Spinal cord (tissue), 10 donors: ENCODE measurements around the gene VAV2. TPM values are rescaled to one million over a fixed set of nuclear protein-coding genes. Genes with fewer than 3 reads are reported as not detected.
A peak's percentile ranks its signal among the peaks of the same experiment; 100 is the strongest.

Experiments
- DNase-seq, 6 donors: peaks; one replicate each; pipeline versions ENCODE4 v3.0.0 to v3.0.0-alpha.2; 2013 to 2015; ENCODE audit warnings: low spot score in 6 of 6, low read depth in 4 of 6
- H3K27ac ChIP-seq: one replicate; pipeline ENCODE4 v1.5.1; 2013; ENCODE audit warnings: low read depth, low read length, control low read depth
- H3K27me3 ChIP-seq: one replicate; pipeline ENCODE4 v1.6.1; 2013; ENCODE audit warnings: low read length; ENCODE audit not compliant: control insufficient read depth, insufficient read depth
- H3K36me3 ChIP-seq: one replicate; pipeline ENCODE4 v1.6.1; 2013; ENCODE audit warnings: low read length; ENCODE audit not compliant: control insufficient read depth, insufficient read depth
- H3K4me1 ChIP-seq: one replicate; pipeline ENCODE4 v1.6.1; 2013; ENCODE audit warnings: low read length; ENCODE audit not compliant: control insufficient read depth, insufficient read depth
- H3K4me3 ChIP-seq: one replicate; pipeline ENCODE4 v1.5.1; 2013; ENCODE audit warnings: low read depth, low read length, control low read depth
- H3K9me3 ChIP-seq: one replicate; pipeline ENCODE4 v1.6.1; 2013; ENCODE audit warnings: low read length; ENCODE audit not compliant: control insufficient read depth, insufficient read depth
- WGBS: methylation state at CpG from one replicate; pipeline ENCODE4 v1.1.5; 2013; ENCODE audit warnings: missing lambda C conversion rate; ENCODE audit not compliant: insufficient coverage; 5-methylcytosine and 5-hydroxymethylcytosine counted together
- polyA plus RNA-seq, 2 donors: library from polyadenylated mRNA; unstranded; fragments of 120-200 nt; gene quantifications; one replicate each; pipeline ENCODE4 v1.2.1, GENCODE V29; 2013; ENCODE audit not compliant: insufficient read length in 2 of 2
- total RNA-seq, 2 donors: library from RNA; depleted of rRNA in 1 of 2; stranded (reverse); fragments of 120-200 nt in 1 of 2; fragments of >200 nt in 1 of 2; gene quantifications; one replicate each; pipeline versions ENCODE4 v1.2.3 to v1.2.4, GENCODE V29; 2013 to 2014
- donor health status: healthy.

VAV2 gene
- total and polyA plus RNA-seq, 4 donors: 18.4 to 48.3 (median 33.1) TPM

- Histone ChIP-seq H3K4me3 (no peak overlapping the region), H3K27ac (no peak overlapping the region), H3K9me3 (no peaks in the 10 kb centered on the region), H3K27me3 (no peaks in the 10 kb centered on the region), H3K4me1 (peaks cover 84% of the 10 kb centered on the region), H3K36me3 (peaks cover 36% of the 10 kb centered on the region)
- whole genome bisulfite sequencing: 81% methylated on average over 7 of the region's 9 CpGs
- no peak for DNase-seq
These were observed 59.5 kb downstream of the VAV2 start for GRCh38 chr9:133932633-133933032.

- WGBS: 57% methylated on average over 14 of the region's 15 CpGs
- Histone ChIP-seq H3K9me3 (no peaks in the 10 kb centered on the region), H3K36me3 (peaks cover 32% of the 10 kb centered on the region), H3K4me3 (no peak overlapping the region), H3K27ac (peak overlapping the region; percentile 1), H3K4me1 (peaks cover 87% of the 10 kb centered on the region), H3K27me3 (no peaks in the 10 kb centered on the region)
- DNase-seq: no peak
These were observed 59.9 kb downstream of the VAV2 start for GRCh38 chr9:133932181-133932580.

GRCh38 chr9:133930682-133931485, 61.2 kb downstream of the VAV2 start:
- peaks cover 90% of the 10 kb centered on the region for H3K4me1 ChIP-seq
- 37% methylated on average over 22 of the region's 23 CpGs for WGBS
- peak overlapping the region; percentile 27 for H3K27ac ChIP-seq
- H3K9me3 ChIP-seq: no peaks in the 10 kb centered on the region
- H3K4me3 ChIP-seq: no peak overlapping the region
- peaks cover 26% of the 10 kb centered on the region for H3K36me3 ChIP-seq
- H3K27me3 ChIP-seq: no peaks in the 10 kb centered on the region
- peak in 1 of 6 donors; percentile 68 for DNase-seq

- DNase-seq: no peak
- Histone ChIP-seq H3K4me3 (no peak overlapping the region), H3K4me1 (peaks cover 84% of the 10 kb centered on the region), H3K27ac (no peak overlapping the region), H3K27me3 (no peaks in the 10 kb centered on the region), H3K9me3 (no peaks in the 10 kb centered on the region), H3K36me3 (peaks cover 19% of the 10 kb centered on the region)
- 61% methylated on average over 20 of the region's 20 CpGs for WGBS
These were observed 62.0 kb downstream of the VAV2 start for GRCh38 chr9:133930046-133930681.

- Histone ChIP-seq H3K4me3 (no peak overlapping the region), H3K4me1 (peaks cover 78% of the 10 kb centered on the region), H3K27ac (no peak overlapping the region), H3K9me3 (no peaks in the 10 kb centered on the region), H3K27me3 (no peaks in the 10 kb centered on the region), H3K36me3 (peaks cover 19% of the 10 kb centered on the region)
- WGBS: 82% methylated on average over 10 of the region's 10 CpGs
- no peak for DNase-seq
These were observed 62.5 kb downstream of the VAV2 start for GRCh38 chr9:133929599-133929998.

GRCh38 chr9:133928248-133928764, 63.8 kb downstream of the VAV2 start:
- Histone ChIP-seq H3K27me3 (no peaks in the 10 kb centered on the region), H3K4me1 (peaks cover 73% of the 10 kb centered on the region), H3K27ac (peak overlapping the region; percentile 69), H3K9me3 (no peaks in the 10 kb centered on the region), H3K4me3 (no peak overlapping the region), H3K36me3 (peaks cover 19% of the 10 kb centered on the region)
- DNase-seq: peak in 4 of 6 donors; percentile 57 to 96 (median 74)
- WGBS: 21% methylated on average over 10 of the region's 14 CpGs

- H3K9me3 ChIP-seq: no peaks in the 10 kb centered on the region
- peaks cover 62% of the 10 kb centered on the region for H3K4me1 ChIP-seq
- 23% methylated on average over 2 of the region's 6 CpGs for WGBS
These were observed 65.1 kb downstream of the VAV2 start for GRCh38 chr9:133927041-133927440.

GRCh38 chr9:133926165-133926856, 65.8 kb downstream of the VAV2 start:
- peaks cover 55% of the 10 kb centered on the region for H3K4me1 ChIP-seq
- peaks cover 22% of the 10 kb centered on the region for H3K36me3 ChIP-seq
- DNase-seq: no peak
- no peak overlapping the region for H3K27ac ChIP-seq
- 87% methylated on average over 6 of the region's 9 CpGs for WGBS
- no peaks in the 10 kb centered on the region for H3K9me3 ChIP-seq
- H3K27me3 ChIP-seq: no peaks in the 10 kb centered on the region
- H3K4me3 ChIP-seq: no peak overlapping the region

More at GRCh38 chr9:133927041-133927440, 65.1 kb downstream of the VAV2 start:
- DNase-seq: no peak
- no peak overlapping the region for H3K27ac ChIP-seq
- H3K36me3 ChIP-seq: peaks cover 17% of the 10 kb centered on the region
- no peaks in the 10 kb centered on the region for H3K27me3 ChIP-seq
- no peak overlapping the region for H3K4me3 ChIP-seq

- Histone ChIP-seq H3K4me1 (peaks cover 54% of the 10 kb centered on the region), H3K36me3 (peaks cover 25% of the 10 kb centered on the region), H3K9me3 (no peaks in the 10 kb centered on the region), H3K4me3 (no peak overlapping the region), H3K27me3 (no peaks in the 10 kb centered on the region), H3K27ac (no peak overlapping the region)
- 91% methylated on average over 5 of the region's 5 CpGs for WGBS
- DNase-seq: no peak
These were observed 67.7 kb downstream of the VAV2 start for GRCh38 chr9:133924453-133924852.
